ENCODE results near the gene PSMA5. TPM values are rescaled to one million over a fixed set of nuclear protein-coding genes. Genes with fewer than 3 reads are reported as not detected.

PSMA5 gene
- total RNA-seq, 3 donors from 2014 or later, result 67.9 to 103 (median 71.0) TPM

DNA sequence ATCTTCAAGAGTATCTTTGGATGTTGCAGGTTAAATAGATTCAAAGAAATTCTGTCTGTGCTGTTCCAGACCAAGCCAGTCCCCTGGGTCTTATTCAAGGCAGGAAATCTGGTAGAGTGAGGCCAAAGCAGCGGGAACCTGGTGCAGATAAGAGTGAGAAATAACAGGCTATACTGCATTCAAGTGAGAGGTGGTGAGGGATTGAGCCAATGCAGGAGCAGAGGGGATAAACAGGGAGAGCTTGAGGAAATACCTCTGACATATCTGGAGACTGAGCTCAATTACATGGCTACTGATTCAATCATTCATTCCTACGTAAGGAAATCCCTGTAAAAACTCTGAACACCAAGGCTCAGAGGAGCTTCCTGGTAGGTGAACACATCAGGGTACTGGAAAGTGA, 17.2 kb upstream of the PSMA5 start:
- TF ChIP-seq, protein P1, sequence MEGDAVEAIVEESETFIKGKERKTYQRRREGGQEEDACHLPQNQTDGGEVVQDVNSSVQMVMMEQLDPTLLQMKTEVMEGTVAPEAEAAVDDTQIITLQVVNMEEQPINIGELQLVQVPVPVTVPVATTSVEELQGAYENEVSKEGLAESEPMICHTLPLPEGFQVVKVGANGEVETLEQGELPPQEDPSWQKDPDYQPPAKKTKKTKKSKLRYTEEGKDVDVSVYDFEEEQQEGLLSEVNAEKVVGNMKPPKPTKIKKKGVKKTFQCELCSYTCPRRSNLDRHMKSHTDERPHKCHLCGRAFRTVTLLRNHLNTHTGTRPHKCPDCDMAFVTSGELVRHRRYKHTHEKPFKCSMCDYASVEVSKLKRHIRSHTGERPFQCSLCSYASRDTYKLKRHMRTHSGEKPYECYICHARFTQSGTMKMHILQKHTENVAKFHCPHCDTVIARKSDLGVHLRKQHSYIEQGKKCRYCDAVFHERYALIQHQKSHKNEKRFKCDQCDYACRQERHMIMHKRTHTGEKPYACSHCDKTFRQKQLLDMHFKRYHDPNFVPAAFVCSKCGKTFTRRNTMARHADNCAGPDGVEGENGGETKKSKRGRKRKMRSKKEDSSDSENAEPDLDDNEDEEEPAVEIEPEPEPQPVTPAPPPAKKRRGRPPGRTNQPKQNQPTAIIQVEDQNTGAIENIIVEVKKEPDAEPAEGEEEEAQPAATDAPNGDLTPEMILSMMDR (IDR thresholded peaks at IDR 0.05), result no peak
- DNase-seq (no peak), ATAC-seq (no peak)

DNA sequence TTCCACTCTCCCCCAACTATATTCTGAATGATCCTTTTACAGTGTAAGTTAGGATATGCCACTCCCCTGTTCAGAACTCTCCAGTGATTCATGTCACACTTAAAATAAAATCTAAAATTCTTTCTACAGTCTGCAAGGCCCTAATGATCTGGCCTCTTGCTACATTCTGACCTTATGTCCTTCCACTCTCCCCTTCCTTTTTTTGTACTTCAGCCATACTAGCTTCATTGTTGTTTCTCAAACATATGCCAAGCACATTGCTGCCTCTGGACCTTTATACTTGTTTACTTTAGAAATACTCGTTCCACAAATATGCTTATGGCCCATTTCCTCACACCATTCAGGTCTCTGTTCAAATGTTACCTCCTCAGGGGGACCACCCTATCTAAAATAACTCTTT, 14.8 kb upstream of the PSMA5 start:
- DNase-seq (no peak), ATAC-seq (no peak)
- no peak overlapping the region for H3K4me3 ChIP-seq
- H3K4me1 ChIP-seq (ENCODE audit: low read depth), result no peaks in the 10 kb centered on the region
- H3K36me3 ChIP-seq (ENCODE audit: low read depth), result no peaks in the 10 kb centered on the region
- intact Hi-C loops (cut with DNase I, micrococcal nuclease), result no loop called here
- TF ChIP-seq, protein P1 (IDR thresholded peaks at IDR 0.05), result no peak
- H3K9me3 ChIP-seq, result no peaks in the 10 kb centered on the region

More for the DNA sequence above, 17.2 kb upstream of the PSMA5 start:
- intact Hi-C loops (cut with DNase I, micrococcal nuclease), result no loop called here
- Histone ChIP-seq H3K9me3 (no peaks in the 10 kb centered on the region), H3K36me3 (ENCODE audit: low read depth) (no peaks in the 10 kb centered on the region), H3K4me1 (ENCODE audit: low read depth) (no peaks in the 10 kb centered on the region), H3K4me3 (no peak overlapping the region)

- H3K4me1 ChIP-seq (ENCODE audit: low read depth), result no peaks in the 10 kb centered on the region
- intact Hi-C loops (cut with DNase I, micrococcal nuclease), result no loop called here
- no peak for ATAC-seq
- no peaks in the 10 kb centered on the region for H3K36me3 ChIP-seq (ENCODE audit: low read depth)
- no peaks in the 10 kb centered on the region for H3K9me3 ChIP-seq
- DNase-seq, result no peak
- TF ChIP-seq, protein P1 (IDR thresholded peaks at IDR 0.05), result no peak
- no peak overlapping the region for H3K4me3 ChIP-seq
These were observed 12.6 kb upstream of the PSMA5 start for GRCh38 chr1:109438798-109439297.

DNA sequence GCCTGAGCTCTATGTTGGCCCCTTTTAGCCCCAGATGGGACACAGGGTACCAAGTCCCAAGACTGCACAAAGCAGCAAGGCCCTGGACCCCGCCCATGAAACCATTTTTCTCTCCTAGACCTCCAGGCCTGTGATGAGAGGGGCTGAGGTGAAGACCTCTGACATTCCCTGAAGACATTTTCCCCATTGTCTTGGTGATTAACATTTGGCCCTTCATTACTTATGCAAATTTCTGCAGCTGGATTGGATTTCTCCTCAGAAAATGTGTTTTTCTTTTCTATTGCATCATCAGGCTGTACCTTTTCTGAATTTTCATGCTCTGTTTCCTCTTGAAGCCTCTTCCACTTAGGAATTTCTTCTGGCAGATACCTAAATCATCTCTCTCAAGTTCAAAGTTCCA, 8.2 kb upstream of the PSMA5 start:
- intact Hi-C loops (cut with DNase I, micrococcal nuclease), result no loop called here
- ATAC-seq (no peak), DNase-seq (no peak)
- H3K9me3 ChIP-seq, result no peaks in the 10 kb centered on the region
- H3K36me3 ChIP-seq (ENCODE audit: low read depth), result no peaks in the 10 kb centered on the region
- TF ChIP-seq, protein P1 (IDR thresholded peaks at IDR 0.05), result no peak
- no peaks in the 10 kb centered on the region for H3K4me1 ChIP-seq (ENCODE audit: low read depth)
- no peak overlapping the region for H3K4me3 ChIP-seq

DNA sequence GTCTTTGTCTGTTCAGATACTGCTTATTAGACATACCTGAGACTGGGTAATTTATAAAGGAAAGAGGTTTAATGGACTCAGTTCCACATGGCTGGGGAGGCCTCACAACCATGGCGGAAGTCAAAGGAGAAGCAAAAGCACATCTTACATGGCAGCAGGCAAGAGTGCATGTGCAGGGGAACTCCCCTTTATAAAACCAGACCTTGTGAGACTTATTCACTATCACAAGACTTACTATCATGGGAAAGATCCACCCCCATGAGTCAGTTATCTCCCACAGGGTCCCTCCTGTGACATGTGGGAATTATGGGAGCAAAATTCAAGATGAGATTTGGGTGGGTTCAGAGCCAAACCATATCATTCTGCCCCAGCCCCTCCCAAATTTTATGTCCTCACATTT, 7.1 kb upstream of the PSMA5 start:
- no peaks in the 10 kb centered on the region for H3K4me1 ChIP-seq (ENCODE audit: low read depth)
- intact Hi-C loops (cut with DNase I, micrococcal nuclease), result no loop called here
- no peak for DNase-seq
- no peak overlapping the region for H3K4me3 ChIP-seq
- no peak for ATAC-seq
- no peaks in the 10 kb centered on the region for H3K36me3 ChIP-seq (ENCODE audit: low read depth)
- no peaks in the 10 kb centered on the region for H3K9me3 ChIP-seq
- TF ChIP-seq, protein P1 (IDR thresholded peaks at IDR 0.05), result no peak

- ATAC-seq, result no peak
These were observed 6.1 kb upstream of the PSMA5 start for GRCh38 chr1:109432336-109432735.

More at GRCh38 chr1:109432336-109432735, 6.1 kb upstream of the PSMA5 start:
- intact Hi-C loops (cut with DNase I, micrococcal nuclease), result no loop called here
- no peaks in the 10 kb centered on the region for H3K9me3 ChIP-seq
- H3K4me3 ChIP-seq, result no peak overlapping the region
- DNase-seq, result no peak
- H3K4me1 ChIP-seq (ENCODE audit: low read depth), result no peaks in the 10 kb centered on the region
- TF ChIP-seq, protein P1 (IDR thresholded peaks at IDR 0.05), result no peak
- H3K36me3 ChIP-seq (ENCODE audit: low read depth), result no peaks in the 10 kb centered on the region
